ENCODE data around the gene SGSH.

Gene SGSH

DNA sequence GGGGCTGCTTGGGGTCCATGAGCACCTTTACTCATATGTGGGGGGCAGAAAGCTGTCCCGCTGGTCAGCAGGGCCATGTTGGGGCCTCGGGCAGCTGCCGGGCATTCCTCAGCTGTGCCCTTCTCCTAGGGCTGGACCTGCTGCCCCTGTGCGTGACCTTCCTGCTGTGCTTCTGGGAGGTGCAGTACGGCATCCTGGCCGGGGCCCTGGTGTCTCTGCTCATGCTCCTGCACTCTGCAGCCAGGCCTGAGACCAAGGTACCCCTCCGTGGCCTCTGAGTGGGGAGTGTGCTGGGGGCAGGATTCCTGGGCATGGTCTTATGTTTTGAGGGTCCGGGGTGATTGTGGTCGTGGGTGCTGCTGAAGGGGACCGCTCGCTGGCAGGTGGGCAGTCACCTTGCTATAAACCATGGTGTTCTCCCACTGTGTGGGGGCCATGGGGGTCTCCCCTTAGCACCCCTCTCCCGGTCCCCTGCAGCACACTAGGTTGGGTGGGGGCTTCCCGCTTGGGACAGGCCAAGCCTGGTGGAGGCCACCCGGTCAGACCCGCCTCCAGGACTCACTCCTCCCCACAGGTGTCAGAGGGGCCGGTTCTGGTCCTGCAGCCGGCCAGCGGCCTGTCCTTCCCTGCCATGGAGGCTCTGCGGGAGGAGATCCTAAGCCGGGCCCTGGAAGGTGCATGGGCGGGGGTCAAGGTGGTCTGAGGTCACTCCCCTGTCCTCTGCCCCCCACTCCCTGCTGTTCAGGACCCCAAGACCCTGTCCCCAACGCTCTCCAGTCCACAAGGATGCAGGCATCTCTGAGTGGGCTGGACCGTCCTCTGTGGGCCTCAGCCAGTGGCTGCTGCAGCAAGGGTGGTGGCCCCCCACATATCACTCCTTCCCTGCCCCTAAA lies 28.1 kb upstream of the SGSH start:
- no peaks in the 10 kb centered on the region for H3K27me3 ChIP-seq (ENCODE audit: insufficient read depth, poor library complexity, severe bottlenecking)
- ATAC-seq (ENCODE audit: low read depth) (no peak), DNase-seq (ENCODE audit: low spot score) (no peak)
- H3K36me3 ChIP-seq (ENCODE audit: low read depth): no peaks in the 10 kb centered on the region
- H3K9me3 ChIP-seq (ENCODE audit: severe bottlenecking): no peaks in the 10 kb centered on the region
- no peak overlapping the region for H3K4me3 ChIP-seq (ENCODE audit: severe bottlenecking)
- no peaks in the 10 kb centered on the region for H3K4me1 ChIP-seq (ENCODE audit: insufficient read depth, poor library complexity, severe bottlenecking)
- no peak overlapping the region for H3K27ac ChIP-seq (ENCODE audit: poor library complexity, severe bottlenecking)
- TF ChIP-seq, protein P1, sequence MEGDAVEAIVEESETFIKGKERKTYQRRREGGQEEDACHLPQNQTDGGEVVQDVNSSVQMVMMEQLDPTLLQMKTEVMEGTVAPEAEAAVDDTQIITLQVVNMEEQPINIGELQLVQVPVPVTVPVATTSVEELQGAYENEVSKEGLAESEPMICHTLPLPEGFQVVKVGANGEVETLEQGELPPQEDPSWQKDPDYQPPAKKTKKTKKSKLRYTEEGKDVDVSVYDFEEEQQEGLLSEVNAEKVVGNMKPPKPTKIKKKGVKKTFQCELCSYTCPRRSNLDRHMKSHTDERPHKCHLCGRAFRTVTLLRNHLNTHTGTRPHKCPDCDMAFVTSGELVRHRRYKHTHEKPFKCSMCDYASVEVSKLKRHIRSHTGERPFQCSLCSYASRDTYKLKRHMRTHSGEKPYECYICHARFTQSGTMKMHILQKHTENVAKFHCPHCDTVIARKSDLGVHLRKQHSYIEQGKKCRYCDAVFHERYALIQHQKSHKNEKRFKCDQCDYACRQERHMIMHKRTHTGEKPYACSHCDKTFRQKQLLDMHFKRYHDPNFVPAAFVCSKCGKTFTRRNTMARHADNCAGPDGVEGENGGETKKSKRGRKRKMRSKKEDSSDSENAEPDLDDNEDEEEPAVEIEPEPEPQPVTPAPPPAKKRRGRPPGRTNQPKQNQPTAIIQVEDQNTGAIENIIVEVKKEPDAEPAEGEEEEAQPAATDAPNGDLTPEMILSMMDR (IDR thresholded peaks at IDR 0.05; ENCODE audit: poor library complexity, severe bottlenecking): no peak

DNA sequence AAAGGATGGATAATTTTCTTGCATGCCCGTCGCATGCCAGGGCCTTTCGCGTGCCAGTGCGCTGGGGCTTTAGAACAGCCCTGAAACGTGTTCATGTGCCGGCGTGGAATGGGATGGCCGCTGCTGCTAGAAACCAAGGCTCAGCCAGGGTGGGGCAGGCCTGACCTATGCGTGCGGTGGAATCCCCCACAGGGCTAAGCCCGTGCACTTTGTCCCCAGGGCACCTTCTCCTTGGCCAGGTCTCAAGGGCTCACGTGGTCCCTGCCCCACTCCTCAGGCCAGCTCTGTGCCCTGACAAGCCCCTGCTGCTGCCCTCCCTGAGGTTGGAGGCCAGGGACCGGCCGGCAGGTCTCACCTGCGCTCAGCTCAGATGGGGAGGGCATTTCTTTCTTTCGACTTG lies 27.4 kb upstream of the SGSH start:
- no peak overlapping the region for H3K27ac ChIP-seq (ENCODE audit: poor library complexity, severe bottlenecking)
- no peaks in the 10 kb centered on the region for H3K4me1 ChIP-seq (ENCODE audit: insufficient read depth, poor library complexity, severe bottlenecking)
- TF ChIP-seq, protein P1 (IDR thresholded peaks at IDR 0.05; ENCODE audit: poor library complexity, severe bottlenecking): no peak
- H3K36me3 ChIP-seq (ENCODE audit: low read depth): no peaks in the 10 kb centered on the region
- no peaks in the 10 kb centered on the region for H3K9me3 ChIP-seq (ENCODE audit: severe bottlenecking)
- no peaks in the 10 kb centered on the region for H3K27me3 ChIP-seq (ENCODE audit: insufficient read depth, poor library complexity, severe bottlenecking)
- ATAC-seq (ENCODE audit: low read depth) (no peak), DNase-seq (ENCODE audit: low spot score) (no peak)
- no peak overlapping the region for H3K4me3 ChIP-seq (ENCODE audit: severe bottlenecking)

DNA sequence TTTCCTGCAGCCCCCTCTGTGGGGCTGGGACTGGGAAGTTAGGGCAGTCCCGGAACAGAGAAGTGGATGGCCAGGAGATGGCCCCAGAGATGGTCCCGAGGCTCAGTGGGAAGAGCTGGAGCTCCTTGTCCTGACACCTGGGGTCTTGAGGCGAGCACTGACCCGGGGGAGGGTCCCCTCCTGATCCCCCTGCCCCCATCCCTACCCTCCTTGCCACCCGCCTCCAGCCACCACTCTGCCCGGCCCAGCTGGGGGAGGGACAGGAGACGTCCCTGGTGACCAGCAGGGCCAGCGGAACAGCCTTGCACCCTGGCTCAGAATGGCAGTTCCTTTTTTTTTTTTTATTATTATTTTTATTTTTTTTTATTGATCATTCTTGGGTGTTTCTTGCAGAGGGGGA lies 26.6 kb upstream of the SGSH start:
- Histone ChIP-seq H3K27me3 (ENCODE audit: insufficient read depth, poor library complexity, severe bottlenecking) (no peaks in the 10 kb centered on the region), H3K9me3 (ENCODE audit: severe bottlenecking) (no peaks in the 10 kb centered on the region), H3K4me1 (ENCODE audit: insufficient read depth, poor library complexity, severe bottlenecking) (no peaks in the 10 kb centered on the region), H3K4me3 (ENCODE audit: severe bottlenecking) (no peak overlapping the region), H3K36me3 (ENCODE audit: low read depth) (no peaks in the 10 kb centered on the region), H3K27ac (ENCODE audit: poor library complexity, severe bottlenecking) (no peak overlapping the region)
- ATAC-seq (ENCODE audit: low read depth) (no peak), DNase-seq (ENCODE audit: low spot score) (no peak)
- TF ChIP-seq, protein P1 (IDR thresholded peaks at IDR 0.05; ENCODE audit: poor library complexity, severe bottlenecking): no peak

DNA sequence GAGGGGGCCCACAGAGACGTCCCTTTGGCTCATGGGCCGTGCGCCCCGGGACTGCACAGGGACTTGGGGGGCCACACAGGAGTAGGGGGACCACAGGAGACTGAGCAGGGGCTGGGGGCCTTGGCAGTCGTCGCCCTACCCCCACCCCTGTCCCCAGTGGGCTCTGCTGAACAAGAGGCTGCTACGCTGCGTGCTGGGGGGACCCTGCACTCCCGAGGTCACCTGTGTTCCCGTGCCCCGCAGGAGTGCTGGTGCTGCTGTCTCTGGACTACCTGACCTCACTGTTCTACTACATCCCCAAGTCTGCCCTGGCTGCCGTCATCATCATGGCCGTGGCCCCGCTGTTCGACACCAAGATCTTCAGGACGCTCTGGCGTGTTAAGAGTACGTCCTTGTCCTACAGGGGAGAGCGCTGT lies 26.1 kb upstream of the SGSH start:
- Histone ChIP-seq H3K9me3 (ENCODE audit: severe bottlenecking) (no peaks in the 10 kb centered on the region), H3K27me3 (ENCODE audit: insufficient read depth, poor library complexity, severe bottlenecking) (no peaks in the 10 kb centered on the region), H3K4me1 (ENCODE audit: insufficient read depth, poor library complexity, severe bottlenecking) (no peaks in the 10 kb centered on the region), H3K4me3 (ENCODE audit: severe bottlenecking) (no peak overlapping the region), H3K27ac (ENCODE audit: poor library complexity, severe bottlenecking) (no peak overlapping the region), H3K36me3 (ENCODE audit: low read depth) (no peaks in the 10 kb centered on the region)
- TF ChIP-seq, protein P1 (IDR thresholded peaks at IDR 0.05; ENCODE audit: poor library complexity, severe bottlenecking): no peak
- ATAC-seq (ENCODE audit: low read depth) (no peak), DNase-seq (ENCODE audit: low spot score) (no peak)

All from RWPE2 (cell line).